ENCODE data around the gene KIF20B. TPM values are rescaled to one million over a fixed set of nuclear protein-coding genes. Genes with fewer than 3 reads are reported as not detected.

KIF20B gene
- total and polyA plus RNA-seq, 12 donors, result 0.54 to 8.2 (median 2.7) TPM

DNA sequence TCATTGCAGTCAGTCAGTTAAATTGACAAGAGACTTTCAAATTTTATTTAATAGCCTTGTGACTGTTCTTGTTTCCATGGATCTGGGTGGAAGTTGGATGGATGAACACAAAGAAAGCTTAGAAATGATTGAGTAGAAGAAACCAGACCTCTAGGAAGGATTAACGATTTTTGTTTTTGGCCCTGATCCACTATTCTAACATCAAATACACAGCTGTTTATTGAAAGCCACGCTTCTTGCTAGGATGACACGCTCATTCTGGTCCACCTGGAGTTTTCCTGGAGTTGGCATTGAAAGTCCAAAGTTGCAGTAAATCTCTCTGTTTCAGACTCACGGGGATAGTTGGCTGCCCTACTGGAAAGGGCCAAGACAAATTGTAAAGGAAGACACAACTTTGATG lies 108.4 kb downstream of the KIF20B start:
- Histone ChIP-seq H3K36me3 (replicated peaks in 1 of 2) (no peaks in the 10 kb centered on the region), H3K27me3 (no peaks in the 10 kb centered on the region), H3K4me3 (no peak overlapping the region), H3K9me3 (replicated peaks in 1 of 3) (no peaks in the 10 kb centered on the region), H3K4me1 (replicated peaks in 1 of 2) (no peaks in the 10 kb centered on the region), H3K27ac (no peak overlapping the region)
- DNase-seq, result no peak
- intact Hi-C loops (cut with DNase I), result no loop called here
- 71 to 81% (median 76%) methylated on average over 4 of the region's 4 CpGs for WGBS, 4 donors
- TF ChIP-seq POLR2A (IDR thresholded peaks at IDR 0.05), result no peak
- TF ChIP-seq, protein P1, sequence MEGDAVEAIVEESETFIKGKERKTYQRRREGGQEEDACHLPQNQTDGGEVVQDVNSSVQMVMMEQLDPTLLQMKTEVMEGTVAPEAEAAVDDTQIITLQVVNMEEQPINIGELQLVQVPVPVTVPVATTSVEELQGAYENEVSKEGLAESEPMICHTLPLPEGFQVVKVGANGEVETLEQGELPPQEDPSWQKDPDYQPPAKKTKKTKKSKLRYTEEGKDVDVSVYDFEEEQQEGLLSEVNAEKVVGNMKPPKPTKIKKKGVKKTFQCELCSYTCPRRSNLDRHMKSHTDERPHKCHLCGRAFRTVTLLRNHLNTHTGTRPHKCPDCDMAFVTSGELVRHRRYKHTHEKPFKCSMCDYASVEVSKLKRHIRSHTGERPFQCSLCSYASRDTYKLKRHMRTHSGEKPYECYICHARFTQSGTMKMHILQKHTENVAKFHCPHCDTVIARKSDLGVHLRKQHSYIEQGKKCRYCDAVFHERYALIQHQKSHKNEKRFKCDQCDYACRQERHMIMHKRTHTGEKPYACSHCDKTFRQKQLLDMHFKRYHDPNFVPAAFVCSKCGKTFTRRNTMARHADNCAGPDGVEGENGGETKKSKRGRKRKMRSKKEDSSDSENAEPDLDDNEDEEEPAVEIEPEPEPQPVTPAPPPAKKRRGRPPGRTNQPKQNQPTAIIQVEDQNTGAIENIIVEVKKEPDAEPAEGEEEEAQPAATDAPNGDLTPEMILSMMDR (IDR thresholded peaks at IDR 0.05), result no peak

DNA sequence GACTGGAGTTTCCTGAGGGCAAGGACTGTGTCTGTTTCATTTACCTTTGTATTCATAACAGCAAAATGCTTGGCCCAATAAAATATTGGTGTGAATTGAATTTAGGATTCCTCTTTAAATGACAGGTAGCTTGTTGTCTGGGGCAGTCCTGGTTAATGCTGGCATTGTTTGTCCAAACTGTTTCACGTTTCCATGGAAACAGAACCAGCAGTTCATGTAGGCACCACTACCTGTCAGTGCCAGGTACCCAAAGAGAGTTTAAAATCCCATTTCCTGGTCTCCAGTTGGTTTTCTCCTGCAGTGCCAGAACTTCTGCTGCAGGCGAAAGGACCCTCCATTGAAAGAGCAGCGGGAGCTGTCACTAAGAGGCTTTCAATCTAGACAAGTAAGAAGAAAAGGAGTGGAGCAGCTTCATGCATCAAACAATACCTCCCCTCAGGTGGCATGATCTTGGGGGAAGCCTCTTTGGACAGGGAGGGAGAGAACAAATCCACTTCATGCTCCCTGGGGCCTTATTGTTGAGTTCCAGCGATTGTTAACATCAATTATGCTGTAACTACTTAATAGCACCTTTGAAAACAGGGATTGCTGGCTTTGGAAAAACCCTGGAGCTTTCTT lies 109.6 kb downstream of the KIF20B start:
- no peaks in the 10 kb centered on the region for H3K4me1 ChIP-seq (replicated peaks in 1 of 2)
- H3K27ac ChIP-seq, result no peak overlapping the region
- 80 to 88% (median 81%) methylated on average over 4 of the region's 4 CpGs for WGBS, 4 donors
- TF ChIP-seq, protein P1 (IDR thresholded peaks at IDR 0.05), result no peak
- TF ChIP-seq POLR2A (IDR thresholded peaks at IDR 0.05), result no peak
- no peak for DNase-seq
- no peaks in the 10 kb centered on the region for H3K9me3 ChIP-seq (replicated peaks in 1 of 3)
- H3K4me3 ChIP-seq, result no peak overlapping the region
- intact Hi-C loops (cut with DNase I), result no loop called here
- no peaks in the 10 kb centered on the region for H3K36me3 ChIP-seq (replicated peaks in 1 of 2)
- no peaks in the 10 kb centered on the region for H3K27me3 ChIP-seq

DNA sequence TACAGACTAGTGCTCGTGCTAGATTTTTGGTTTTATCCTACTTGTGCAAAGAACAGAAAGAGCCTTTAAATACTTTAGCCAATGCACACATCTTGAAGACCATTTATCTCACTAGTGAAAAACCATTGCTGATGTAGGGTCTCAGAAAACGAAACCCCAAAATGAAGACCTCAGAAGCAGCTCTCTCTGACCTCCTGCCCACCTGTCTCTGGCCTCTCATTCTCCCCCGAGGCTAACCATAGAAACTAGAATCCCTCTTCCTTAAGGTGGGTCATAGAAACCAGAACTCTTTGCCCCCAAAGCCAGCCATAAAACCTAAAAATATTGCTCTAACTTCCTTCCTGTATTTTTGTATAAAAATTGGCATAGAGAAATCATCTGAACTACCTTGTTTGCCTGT lies 112.2 kb downstream of the KIF20B start:
- H3K9me3 ChIP-seq (replicated peaks in 1 of 3), result no peaks in the 10 kb centered on the region
- H3K36me3 ChIP-seq (replicated peaks in 1 of 2), result no peaks in the 10 kb centered on the region
- TF ChIP-seq, protein P1 (IDR thresholded peaks at IDR 0.05), result no peak
- TF ChIP-seq POLR2A (IDR thresholded peaks at IDR 0.05), result no peak
- no peak overlapping the region for H3K27ac ChIP-seq
- no peak overlapping the region for H3K4me3 ChIP-seq
- WGBS, 4 donors, result 43 to 65% (median 57%) methylated on average over 3 of the region's 3 CpGs
- H3K27me3 ChIP-seq, result no peaks in the 10 kb centered on the region
- intact Hi-C loops (cut with DNase I), result no loop called here
- DNase-seq, result no peak
- H3K4me1 ChIP-seq (replicated peaks in 1 of 2), result no peaks in the 10 kb centered on the region

DNA sequence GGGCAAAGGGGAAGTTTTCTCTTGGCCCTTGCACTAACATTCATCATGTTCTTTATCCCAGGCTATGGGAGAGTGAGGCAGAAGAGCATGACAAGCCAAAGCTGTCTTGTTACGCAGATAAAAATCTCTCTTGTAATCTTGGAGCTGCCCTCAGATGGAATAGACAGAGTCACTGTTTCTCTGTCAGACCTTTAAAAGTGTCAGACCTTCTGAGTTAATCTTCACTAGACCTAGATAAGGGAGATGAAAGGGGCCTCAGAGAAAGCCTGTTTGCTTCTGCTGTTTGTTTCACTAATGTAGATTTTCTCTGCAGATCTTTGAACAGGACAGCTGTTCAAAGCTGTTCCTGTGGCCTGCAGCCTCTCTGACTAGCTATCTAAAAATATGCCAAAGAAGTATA lies 112.9 kb downstream of the KIF20B start:
- intact Hi-C loops (cut with DNase I), result no loop called here
- Histone ChIP-seq H3K27me3 (no peaks in the 10 kb centered on the region), H3K4me1 (replicated peaks in 1 of 2) (no peaks in the 10 kb centered on the region), H3K27ac (no peak overlapping the region), H3K4me3 (no peak overlapping the region), H3K36me3 (replicated peaks in 1 of 2) (no peaks in the 10 kb centered on the region), H3K9me3 (replicated peaks in 1 of 3) (no peaks in the 10 kb centered on the region)
- WGBS, 4 donors, result 75 to 80% (median 76%) methylated on average over 1 of the region's 1 CpG
- TF ChIP-seq, protein P1 (IDR thresholded peaks at IDR 0.05), result no peak
- TF ChIP-seq POLR2A (IDR thresholded peaks at IDR 0.05), result no peak
- DNase-seq, result no peak

Measured in adrenal gland (tissue), 12 donors.